K562 (cell line): ENCODE results near the gene LPGAT1. TPM values are rescaled to one million over a fixed set of nuclear protein-coding genes. Genes with fewer than 3 reads are reported as not detected.

Experiments
- GTF2F1 ChIP-seq: IDR thresholded peaks from 2 replicates; pipeline ENCODE4 v1.6.1; 2011; ENCODE audit warnings: low read depth, low read length, improper control_type of control experiment
- KDM4B ChIP-seq, 2 experiments: fragments of 450-650 bp in 1 of 2; sonication (generic) in 1 of 2; IDR thresholded peaks; 2 replicates each; pipeline ENCODE4 v1.6.1; 2016 to 2017; ENCODE audit warnings: borderline replicate concordance in 2 of 2, antibody characterized with exemption in 1 of 2, low read depth in 1 of 2, mild to moderate bottlenecking in 1 of 2
- MAX ChIP-seq: sonication (generic); formaldehyde crosslinking; IDR thresholded peaks from 2 replicates; pipeline ENCODE4 v1.9.0; 2022; ENCODE audit warnings: mild to moderate bottlenecking, missing genetic modification reagents
- PHB2 ChIP-seq: fragments of 450-650 bp; IDR thresholded peaks from 2 replicates; pipeline ENCODE4 v1.6.1; 2017; ENCODE audit warnings: low read depth
- RUNX1 ChIP-seq: sonication (generic); IDR thresholded peaks from 2 replicates; pipeline ENCODE4 v1.6.1; 2016; ENCODE audit warnings: antibody characterized with exemption, low read depth
- TAF1 ChIP-seq: IDR thresholded peaks from 2 replicates; pipeline ENCODE4 v1.6.1; 2011; ENCODE audit warnings: mild to moderate bottlenecking, low read length, moderate library complexity; ENCODE audit not compliant: insufficient read depth, control insufficient read depth, severe bottlenecking; ENCODE audit errors: extremely low read depth
- TEAD2 ChIP-seq: fragments of 450-650 bp; IDR thresholded peaks from 2 replicates; pipeline ENCODE4 v1.6.1; 2016; ENCODE audit warnings: missing genetic modification characterization, control low read depth, missing compliant biosample characterization
- ZBTB7A ChIP-seq: IDR thresholded peaks from 2 replicates; pipeline ENCODE4 v1.6.1; 2011; ENCODE audit warnings: low read depth, mild to moderate bottlenecking, low read length, moderate library complexity, borderline replicate concordance; ENCODE audit not compliant: control insufficient read depth
- ZMIZ1 ChIP-seq, 2 experiments: fragments of 150-350 bp in 1 of 2; IDR thresholded peaks; 2 replicates each; pipeline ENCODE4 v1.6.1; 2012 to 2016; ENCODE audit warnings: low read depth in 2 of 2, low read length in 2 of 2, mild to moderate bottlenecking in 1 of 2, moderate library complexity in 1 of 2
- ZNF592 ChIP-seq: fragments of 450-650 bp; IDR thresholded peaks from 2 replicates; pipeline ENCODE4 v1.6.1; 2017; ENCODE audit warnings: antibody characterized with exemption, mild to moderate bottlenecking
- polyA plus RNA-seq, 8 experiments: library from polyadenylated mRNA; depleted of rRNA in 4 of 8; stranded (reverse) in 5 of 8; unstranded in 3 of 8; fragments of >200 nt; fragmentation: Nextera tagmentation in 2 of 8; fragmentation: Illumina TruSeq in 1 of 8; extraction: Ambion mirVana in 2 of 8; extraction: Trizol in 1 of 8; gene quantifications; 2 replicates each; pipeline versions ENCODE4 v1.2.1 to v1.2.3, GENCODE V29; 2011 to 2014; ENCODE audit warnings: inconsistent platforms in 1 of 8, missing spikeins in 1 of 8
- total RNA-seq, 7 experiments: library from RNA; depleted of rRNA in 6 of 7; stranded (reverse); fragments of >200 nt in 6 of 7; fragmentation: Illumina TruSeq in 2 of 7; extraction: Trizol in 2 of 7; gene quantifications; 2 replicates each; pipeline versions ENCODE4 v1.2.1 to v1.2.3, GENCODE V29; 2011 to 2021; ENCODE audit warnings: low replicate concordance in 1 of 7

LPGAT1 gene
- total and polyA plus RNA-seq, 9 of the 15 experiments (the other 6 are each of a cell fraction or from before 2014, with no cell fraction given): 5.7 to 31.4 (median 16.3) TPM

GRCh38 chr1:211830328-211831142 is at the start of gene LPGAT1 (continued):
- peak; percentile 73 for TF ChIP-seq ZNF592
- TF ChIP-seq ZMIZ1 (IDR thresholded peaks at IDR 0.05; ENCODE audit: low read depth in 2 of 2, low read length in 2 of 2): peak in 1 of 2 experiments; percentile 21; a peak in 1 of 4 replicates
- TF ChIP-seq RUNX1: no peak
- TF ChIP-seq KDM4B (IDR thresholded peaks at IDR 0.05; ENCODE audit: borderline replicate concordance in 2 of 2, low read depth in 1 of 2): 0 out of 4 replicates have a peak, but pooled peaks of 1 of the 2 experiments have one; percentile 43
- TF ChIP-seq PHB2: no peak
- 0 out of 2 replicates have a peak, but pooled peaks have one; percentile 31 for TF ChIP-seq GTF2F1
- TF ChIP-seq TAF1: peak; percentile 40
- peak; percentile 57 for TF ChIP-seq ZBTB7A
- TF ChIP-seq MAX (CRISPR knock-in tag): no peak
- TF ChIP-seq TEAD2 (tag): no peak
